ENCODE data around the gene DAZ2. TPM values are rescaled to one million over a fixed set of nuclear protein-coding genes. Genes with fewer than 3 reads are reported as not detected.
"Not testable (repeated sequence)": the region's sequence is repeated elsewhere in the genome, so short reads cannot be mapped to it uniquely, and the experiment has no call there.

Gene DAZ2, protein sequence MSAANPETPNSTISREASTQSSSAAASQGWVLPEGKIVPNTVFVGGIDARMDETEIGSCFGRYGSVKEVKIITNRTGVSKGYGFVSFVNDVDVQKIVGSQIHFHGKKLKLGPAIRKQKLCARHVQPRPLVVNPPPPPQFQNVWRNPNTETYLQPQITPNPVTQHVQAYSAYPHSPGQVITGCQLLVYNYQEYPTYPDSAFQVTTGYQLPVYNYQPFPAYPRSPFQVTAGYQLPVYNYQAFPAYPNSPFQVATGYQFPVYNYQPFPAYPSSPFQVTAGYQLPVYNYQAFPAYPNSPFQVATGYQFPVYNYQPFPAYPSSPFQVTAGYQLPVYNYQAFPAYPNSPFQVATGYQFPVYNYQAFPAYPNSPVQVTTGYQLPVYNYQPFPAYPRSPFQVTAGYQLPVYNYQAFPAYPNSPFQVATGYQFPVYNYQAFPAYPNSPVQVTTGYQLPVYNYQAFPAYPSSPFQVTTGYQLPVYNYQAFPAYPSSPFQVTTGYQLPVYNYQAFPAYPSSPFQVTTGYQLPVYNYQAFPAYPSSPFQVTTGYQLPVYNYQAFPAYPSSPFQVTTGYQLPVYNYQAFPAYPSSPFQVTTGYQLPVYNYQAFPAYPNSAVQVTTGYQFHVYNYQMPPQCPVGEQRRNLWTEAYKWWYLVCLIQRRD
- total RNA-seq (2016; rRNA removed; fragmentation: Illumina TruSeq; extraction: Trizol) (not detected in 2 replicates), polyA plus RNA-seq (2011; rRNA removed) (not detected in 2 replicates), polyA minus RNA-seq (2011; rRNA and poly(A)+ RNA removed; ENCODE audit: low replicate concordance) (not detected in 2 replicates), Bru-seq, nascent RNA (percentile 2 among the genes with signal in this experiment), BruChase-seq, experiment 1, labeled RNA remaining after a 6-hour chase (not detected), BruChase-seq, experiment 2, labeled RNA remaining after a 2-hour chase (not detected)
- total RNA-seq (2016; cell fraction: cytosol; rRNA removed; fragmentation: Illumina TruSeq; extraction: Trizol; ENCODE audit: low read depth) = not detected in 2 replicates
- total RNA-seq (2016; cell fraction: insoluble cytoplasmic fraction; rRNA removed; fragmentation: Illumina TruSeq; extraction: Trizol) = not detected in 2 replicates
- total RNA-seq (2016; cell fraction: membrane; rRNA removed; fragmentation: Illumina TruSeq; extraction: Trizol) = not detected in 2 replicates
- total RNA-seq (2016; cell fraction: nucleus; rRNA removed; fragmentation: Illumina TruSeq; extraction: Trizol) = not detected in 2 replicates
- not detected in 2 replicates for polyA plus RNA-seq (2011; cell fraction: cytosol; rRNA removed)
- not detected in 2 replicates for polyA plus RNA-seq (2011; cell fraction: nucleus; rRNA removed)
- polyA plus RNA-seq (2012) = not detected in 2 replicates
- polyA plus RNA-seq (2016; cell fraction: cytosol; fragmentation: Illumina TruSeq; extraction: Trizol; ENCODE audit: low read depth) = not detected in 2 replicates
- polyA plus RNA-seq (2016; cell fraction: insoluble cytoplasmic fraction; fragmentation: Illumina TruSeq; extraction: Trizol; ENCODE audit: low read depth) = not detected in 2 replicates
- not detected in 2 replicates for polyA plus RNA-seq (2016; cell fraction: membrane; fragmentation: Illumina TruSeq; extraction: Trizol; ENCODE audit: low read depth)
- not detected in 2 replicates for polyA plus RNA-seq (2016; cell fraction: nucleus; fragmentation: Illumina TruSeq; extraction: Trizol; ENCODE audit: insufficient read depth, low read depth)
- polyA minus RNA-seq (2011; cell fraction: cytosol; rRNA and poly(A)+ RNA removed) = not detected in 2 replicates
- polyA minus RNA-seq (2011; cell fraction: nucleus; rRNA and poly(A)+ RNA removed) = not detected in 2 replicates
- long read RNA-seq, experiment 1 = 0 reads
- long read RNA-seq, experiment 2 = 0 reads

DNA sequence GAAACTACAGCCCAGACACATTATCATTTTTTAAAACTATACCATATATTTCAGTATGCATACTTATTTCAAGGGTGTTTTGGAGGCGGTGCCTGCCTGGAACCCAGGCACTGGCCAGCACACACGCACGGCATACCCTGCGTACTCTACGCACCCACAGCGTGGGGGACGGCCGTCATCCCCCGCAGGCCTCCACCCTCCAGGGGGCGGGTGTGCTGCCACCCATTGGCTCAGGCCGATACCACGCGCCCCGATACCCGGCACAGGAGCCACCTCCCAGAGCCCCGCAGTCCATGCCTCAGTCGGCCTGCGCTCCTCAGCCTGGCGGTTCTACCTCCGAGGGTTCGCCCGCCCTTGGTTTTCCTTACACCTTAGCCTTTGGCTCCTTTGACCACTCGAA, at the start of gene DAZ2:
TSS of gene DAZ2 (plus strand) at position 301 of the 400 bp plus-strand sequence. CDS start 208 bp downstream, outside the sequence.
- H4K20me1 ChIP-seq (ENCODE audit: insufficient read depth, low read length); H3K9ac ChIP-seq (ENCODE audit: insufficient read depth, low read depth, low read length); H3K27me3 ChIP-seq (ENCODE audit: control insufficient read depth in 1 of 2, insufficient read depth in 2 of 2, low read length in 2 of 2); FAIRE-seq; intact Hi-C loops (cut with micrococcal nuclease; ENCODE audit: unreplicated experiment); H2AFZ ChIP-seq (ENCODE audit: low read length); H3K4me1 ChIP-seq (ENCODE audit: insufficient read depth, low read length); CTCF ChIA-PET (ENCODE audit: low intra/inter-chr PET ratio, low total read pairs); H3K79me2 ChIP-seq (ENCODE audit: insufficient read depth, low read length); H3K4me3 ChIP-seq (replicated peaks in 1 of 3; ENCODE audit: insufficient read depth in 1 of 3, low read depth in 2 of 3, low read length in 3 of 3); in situ Hi-C loops (cut with HindIII; ENCODE audit: extremely low pct_ligation_motif_present, low pct_unique_long_range_greater_than_20kb); DNase-seq (ENCODE audit: low spot score); H3K27ac ChIP-seq (ENCODE audit: extremely low read length, insufficient read depth, low read length); BruUV-seq (replicated peaks); POLR2A ChIA-PET; H3K9me3 ChIP-seq (ENCODE audit: low read length); H3K36me3 ChIP-seq (replicated peaks in 1 of 2; ENCODE audit: control insufficient read depth in 1 of 2, insufficient read depth in 2 of 2, low read length in 2 of 2); H3K4me2 ChIP-seq (ENCODE audit: low read depth, low read length); ATAC-seq: not testable (repeated sequence)
- no CpG with 5 or more reads among the region's 23 CpGs for whole genome bisulfite sequencing (ENCODE audit: low lambda C conversion rate)

DNA sequence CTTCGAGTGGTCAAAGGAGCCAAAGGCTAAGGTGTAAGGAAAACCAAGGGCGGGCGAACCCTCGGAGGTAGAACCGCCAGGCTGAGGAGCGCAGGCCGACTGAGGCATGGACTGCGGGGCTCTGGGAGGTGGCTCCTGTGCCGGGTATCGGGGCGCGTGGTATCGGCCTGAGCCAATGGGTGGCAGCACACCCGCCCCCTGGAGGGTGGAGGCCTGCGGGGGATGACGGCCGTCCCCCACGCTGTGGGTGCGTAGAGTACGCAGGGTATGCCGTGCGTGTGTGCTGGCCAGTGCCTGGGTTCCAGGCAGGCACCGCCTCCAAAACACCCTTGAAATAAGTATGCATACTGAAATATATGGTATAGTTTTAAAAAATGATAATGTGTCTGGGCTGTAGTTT, 20.4 kb upstream of the DAZ2 start, which contains the start of gene DAZ1:
TSS of gene DAZ1 (minus strand) at position 101 of the 400 bp plus-strand sequence. CDS start 208 bp downstream, outside the sequence.
- H3K9ac ChIP-seq (ENCODE audit: insufficient read depth, low read depth, low read length); H3K4me2 ChIP-seq (ENCODE audit: low read depth, low read length); intact Hi-C loops (cut with micrococcal nuclease; ENCODE audit: unreplicated experiment); H3K4me1 ChIP-seq (ENCODE audit: insufficient read depth, low read length); H3K79me2 ChIP-seq (ENCODE audit: insufficient read depth, low read length); DNase-seq (ENCODE audit: low spot score); ATAC-seq; H4K20me1 ChIP-seq (ENCODE audit: insufficient read depth, low read length); FAIRE-seq; H3K9me3 ChIP-seq (ENCODE audit: low read length); in situ Hi-C loops (cut with HindIII; ENCODE audit: extremely low pct_ligation_motif_present, low pct_unique_long_range_greater_than_20kb); H3K36me3 ChIP-seq (replicated peaks in 1 of 2; ENCODE audit: control insufficient read depth in 1 of 2, insufficient read depth in 2 of 2, low read length in 2 of 2); POLR2A ChIA-PET; H3K4me3 ChIP-seq (replicated peaks in 1 of 3; ENCODE audit: insufficient read depth in 1 of 3, low read depth in 2 of 3, low read length in 3 of 3); H3K27ac ChIP-seq (ENCODE audit: extremely low read length, insufficient read depth, low read length); H3K27me3 ChIP-seq (ENCODE audit: control insufficient read depth in 1 of 2, insufficient read depth in 2 of 2, low read length in 2 of 2); H2AFZ ChIP-seq (ENCODE audit: low read length); BruUV-seq (replicated peaks); CTCF ChIA-PET (ENCODE audit: low intra/inter-chr PET ratio, low total read pairs): not testable (repeated sequence)
- no CpG with 5 or more reads among the region's 23 CpGs for WGBS (ENCODE audit: low lambda C conversion rate)

DNA sequence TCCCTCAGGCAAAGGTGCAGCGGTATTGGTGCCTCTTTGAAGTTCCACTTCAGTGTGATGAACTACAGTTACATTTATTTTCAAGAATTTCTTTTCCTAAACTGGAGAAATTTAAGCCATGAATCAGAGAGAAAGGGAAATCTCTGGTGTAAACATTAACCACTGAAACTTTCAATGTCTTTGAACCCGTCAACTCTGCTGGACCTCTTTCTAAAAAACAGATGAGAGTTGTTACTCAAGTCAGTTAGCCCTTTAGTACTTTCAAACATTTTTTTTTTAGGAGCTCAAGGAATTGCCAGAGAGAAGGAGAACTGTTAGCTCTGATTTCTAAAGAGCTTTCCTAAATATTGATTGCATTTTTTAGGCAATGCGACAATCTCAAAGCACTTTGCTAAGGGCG, 11.9 kb upstream of the DAZ2 start:
- BruUV-seq (replicated peaks); FAIRE-seq; H2AFZ ChIP-seq (ENCODE audit: low read length); DNase-seq (ENCODE audit: low spot score); H3K4me3 ChIP-seq (replicated peaks in 1 of 3; ENCODE audit: insufficient read depth in 1 of 3, low read depth in 2 of 3, low read length in 3 of 3); H3K9me3 ChIP-seq (ENCODE audit: low read length); H3K9ac ChIP-seq (ENCODE audit: insufficient read depth, low read depth, low read length); H3K79me2 ChIP-seq (ENCODE audit: insufficient read depth, low read length); H3K27ac ChIP-seq (ENCODE audit: extremely low read length, insufficient read depth, low read length); H3K4me1 ChIP-seq (ENCODE audit: insufficient read depth, low read length); intact Hi-C loops (cut with micrococcal nuclease; ENCODE audit: unreplicated experiment); ATAC-seq; CTCF ChIA-PET (ENCODE audit: low intra/inter-chr PET ratio, low total read pairs); H3K4me2 ChIP-seq (ENCODE audit: low read depth, low read length); H4K20me1 ChIP-seq (ENCODE audit: insufficient read depth, low read length); H3K36me3 ChIP-seq (replicated peaks in 1 of 2; ENCODE audit: control insufficient read depth in 1 of 2, insufficient read depth in 2 of 2, low read length in 2 of 2); POLR2A ChIA-PET; in situ Hi-C loops (cut with HindIII; ENCODE audit: extremely low pct_ligation_motif_present, low pct_unique_long_range_greater_than_20kb); H3K27me3 ChIP-seq (ENCODE audit: control insufficient read depth in 1 of 2, insufficient read depth in 2 of 2, low read length in 2 of 2): not testable (repeated sequence)
- WGBS (ENCODE audit: low lambda C conversion rate) = no CpG with 5 or more reads among the region's 4 CpGs

Data from HepG2 (cell line).